Liver (tissue), 3 donors: ENCODE data around the gene DHRSX.

Source experiments
- HNF4A ChIP-seq, 2 donors: conservative IDR thresholded peaks; 2 replicates each; pipeline ENCODE4 v1.6.1; 2016; ENCODE audit warnings: antibody characterized with exemption in 2 of 2, mild to moderate bottlenecking in 2 of 2
- TF ChIP-seq, protein P1 (sequence below): fragments of 150-350 bp; IDR thresholded peaks from 2 replicates; pipeline ENCODE4 v1.5.1; 2017; ENCODE audit warnings: improper control_type of control experiment, low read depth, low read length; ENCODE audit not compliant: missing input control
- TF ChIP-seq, protein P2 (sequence below): IDR thresholded peaks from 2 replicates; pipeline ENCODE4 v1.6.1; 2016; ENCODE audit warnings: antibody characterized with exemption
- donor health status: healthy.
- donor health status: healthy.

DNA sequence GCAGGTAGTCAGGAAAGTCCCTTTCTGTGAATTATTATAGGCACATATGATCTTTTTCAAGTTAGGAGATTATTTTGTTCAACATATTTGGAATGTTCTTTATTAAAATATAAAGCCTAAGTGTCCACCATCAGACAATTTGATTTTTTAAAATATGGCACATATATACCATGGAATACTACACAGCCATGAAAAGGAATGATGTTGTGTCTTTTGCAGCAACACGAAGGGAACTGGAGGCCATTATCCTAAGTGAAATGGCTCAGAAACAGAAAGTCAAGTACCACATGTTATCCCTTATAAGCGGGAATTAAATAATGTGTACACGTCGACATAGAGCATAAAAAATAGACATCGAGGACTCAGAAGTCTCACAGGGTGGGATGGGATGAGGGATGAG is 73.0 kb downstream of the DHRSX start:
- TF ChIP-seq, protein P1, sequence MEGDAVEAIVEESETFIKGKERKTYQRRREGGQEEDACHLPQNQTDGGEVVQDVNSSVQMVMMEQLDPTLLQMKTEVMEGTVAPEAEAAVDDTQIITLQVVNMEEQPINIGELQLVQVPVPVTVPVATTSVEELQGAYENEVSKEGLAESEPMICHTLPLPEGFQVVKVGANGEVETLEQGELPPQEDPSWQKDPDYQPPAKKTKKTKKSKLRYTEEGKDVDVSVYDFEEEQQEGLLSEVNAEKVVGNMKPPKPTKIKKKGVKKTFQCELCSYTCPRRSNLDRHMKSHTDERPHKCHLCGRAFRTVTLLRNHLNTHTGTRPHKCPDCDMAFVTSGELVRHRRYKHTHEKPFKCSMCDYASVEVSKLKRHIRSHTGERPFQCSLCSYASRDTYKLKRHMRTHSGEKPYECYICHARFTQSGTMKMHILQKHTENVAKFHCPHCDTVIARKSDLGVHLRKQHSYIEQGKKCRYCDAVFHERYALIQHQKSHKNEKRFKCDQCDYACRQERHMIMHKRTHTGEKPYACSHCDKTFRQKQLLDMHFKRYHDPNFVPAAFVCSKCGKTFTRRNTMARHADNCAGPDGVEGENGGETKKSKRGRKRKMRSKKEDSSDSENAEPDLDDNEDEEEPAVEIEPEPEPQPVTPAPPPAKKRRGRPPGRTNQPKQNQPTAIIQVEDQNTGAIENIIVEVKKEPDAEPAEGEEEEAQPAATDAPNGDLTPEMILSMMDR: no peak
- TF ChIP-seq, protein P2, sequence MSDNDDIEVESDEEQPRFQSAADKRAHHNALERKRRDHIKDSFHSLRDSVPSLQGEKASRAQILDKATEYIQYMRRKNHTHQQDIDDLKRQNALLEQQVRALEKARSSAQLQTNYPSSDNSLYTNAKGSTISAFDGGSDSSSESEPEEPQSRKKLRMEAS: no peak
- no peak for TF ChIP-seq HNF4A (conservative IDR thresholded peaks at IDR 0.05)
